CD4-positive, alpha-beta T cell (primary cell): ENCODE measurements around the gene LRIT2. TPM values are rescaled to one million over a fixed set of nuclear protein-coding genes. Genes with fewer than 3 reads are reported as not detected.

Experiments used
- ATAC-seq: fragments of 200-7000 bp; cut with Tn5 transposase; one replicate; pipeline ENCODE4 v1.10.0; 2022; ENCODE audit warnings: mild to moderate bottlenecking; ENCODE audit not compliant: poor library complexity
- CTCF ChIA-PET: fragments of 350-600 bp; sonication (Branson Sonifier 250); formaldehyde crosslinking; loops from one replicate; lab custom pipeline; 2021; ENCODE audit warnings: antibody characterized with exemption, inconsistent platforms; lab: Charles Lee
- POLR2A ChIA-PET: fragments of 350-600 bp; sonication (Branson Sonifier 250); formaldehyde crosslinking; loops from one replicate; lab custom pipeline; 2021; ENCODE audit warnings: antibody characterized with exemption, inconsistent platforms; lab: Charles Lee
- DNase-seq, 14 experiments: peaks; one replicate each; pipeline ENCODE4 v3.0.0-alpha.2; 2013 to 2020; ENCODE audit warnings: mixed read lengths in 2 of 14
- H3K27ac ChIP-seq, 2 donors: one replicate each; pipeline versions ENCODE4 v1.5.1 to v1.7.0; 2013; ENCODE audit warnings: low read length in 2 of 2, low read depth in 1 of 2, mild to moderate bottlenecking in 1 of 2
- H3K27me3 ChIP-seq, 2 experiments: 1 replicate in 1 of 2; 2 replicates in 1 of 2; pipeline versions ENCODE4 v1.6.1 to v1.7.0; 2013; ENCODE audit warnings: low read length in 2 of 2, control low read depth in 1 of 2, mild to moderate bottlenecking in 1 of 2, moderate library complexity in 1 of 2; ENCODE audit not compliant: insufficient read depth in 2 of 2, control insufficient read depth in 1 of 2
- H3K36me3 ChIP-seq: one replicate; pipeline ENCODE4 v1.6.1; 2013; ENCODE audit warnings: low read length, control low read depth; ENCODE audit not compliant: insufficient read depth
- H3K4me1 ChIP-seq: one replicate; pipeline ENCODE4 v1.6.1; 2013; ENCODE audit warnings: low read length, control low read depth; ENCODE audit not compliant: insufficient read depth
- H3K4me3 ChIP-seq: one replicate; pipeline ENCODE4 v1.5.1; 2013; ENCODE audit warnings: mild to moderate bottlenecking, low read length, moderate library complexity
- H3K9me3 ChIP-seq, 2 experiments: 1 replicate in 1 of 2; 2 replicates in 1 of 2; pipeline versions ENCODE4 v1.6.1 to v1.7.0; 2013; ENCODE audit warnings: low read length in 2 of 2, mild to moderate bottlenecking in 2 of 2, control low read depth in 1 of 2, moderate library complexity in 1 of 2; ENCODE audit not compliant: control insufficient read depth in 1 of 2, insufficient read depth in 1 of 2
- H3K27ac Mint-ChIP-seq: one replicate; pipeline ENCODE4 v1.8.0; 2020; ENCODE audit warnings: mixed read lengths
- H3K27me3 Mint-ChIP-seq: one replicate; pipeline ENCODE4 v1.8.0; 2021; ENCODE audit warnings: mixed read lengths
- H3K36me3 Mint-ChIP-seq: one replicate; pipeline ENCODE4 v1.8.0; 2021; ENCODE audit warnings: low read depth, mixed read lengths
- H3K4me1 Mint-ChIP-seq: one replicate; pipeline ENCODE4 v1.8.0; 2021; ENCODE audit warnings: low read depth, mixed read lengths
- H3K4me3 Mint-ChIP-seq: one replicate; pipeline ENCODE4 v1.8.0; 2020; ENCODE audit warnings: mild to moderate bottlenecking, mixed read lengths
- H3K9me3 Mint-ChIP-seq: one replicate; pipeline ENCODE4 v1.8.0; 2020; ENCODE audit warnings: mixed read lengths
- CTCF ChIP-seq: fragments of 200-600 bp; IDR thresholded peaks from one replicate; pipeline ENCODE4 v1.8.0; 2022; ENCODE audit warnings: antibody characterized with exemption, mild to moderate bottlenecking
- intact Hi-C, 2 experiments: fragments of 100-400 bp; cut with DNase I in 1 of 2; cut with micrococcal nuclease in 1 of 2; formaldehyde crosslinking; loops; one replicate each; pipeline versions ENCODE4 v1.15.1 to v1.9.0; 2023 to 2025; cut with DNase I, micrococcal nuclease
- total RNA-seq, 174 experiments: library from RNA in 2 of 174; stranded (reverse) in 2 of 174; gene quantifications; one replicate each; pipeline ENCODE4 v1.2.3 and lab custom pipeline; 2021 to 2026

The LRIT2 gene
- total RNA-seq, 2 experiments from 2014 or later: not detected

- H3K4me3 ChIP-seq: peak overlapping the region; percentile 44
These were observed 30.1 kb downstream of the LRIT2 start for GRCh38 chr10:84195044-84195830.

GRCh38 chr10:84194424-84195043 is 30.8 kb downstream of the LRIT2 start, which contains the start of gene CDHR1:
CDHR1 (plus strand) TSS chr10:84194537; CDS start chr10:84194761, 224 bp downstream.
- intact Hi-C loops: loop anchor here in 1 of 2 experiments (5.0 kb wide), 1 partner anchor 47 kb away; no protein-coding TSS in a partner anchor
- peak within 1 kb of the TSS; percentile 44 for H3K4me3 ChIP-seq
- ATAC-seq: peak; percentile 51
- H3K4me1 Mint-ChIP-seq: peaks cover 14% of the 10 kb centered on the region
- H3K27me3 Mint-ChIP-seq: peaks cover 30% of the 10 kb centered on the region
- no peaks in the 10 kb centered on the region for H3K36me3 ChIP-seq
- no peaks in the 10 kb centered on the region for H3K9me3 Mint-ChIP-seq
- no peak within 1 kb of the TSS for H3K27ac Mint-ChIP-seq
- peaks cover 37% of the 10 kb centered on the region for H3K4me1 ChIP-seq
- POLR2A ChIA-PET: interaction anchor here (1.0 to 1.6 kb wide), 2 partner anchors 17 to 56 kb away, joined by 4 to 6 read pairs; partner anchors contain the start of gene GHITM
- DNase-seq: peak in 8 of 14 experiments; percentile 19 to 64 (median 44)
- peak within 1 kb of the TSS; percentile 61 for H3K4me3 Mint-ChIP-seq
- H3K27me3 ChIP-seq: peaks cover 29 to 35% of the 10 kb centered on the region in 2 experiments
- CTCF ChIA-PET: no interaction called here
- no peak for TF ChIP-seq CTCF
- no peak within 1 kb of the TSS for H3K27ac ChIP-seq
- H3K36me3 Mint-ChIP-seq: no peaks in the 10 kb centered on the region
- peaks cover 0 to 11% of the 10 kb centered on the region in 2 experiments for H3K9me3 ChIP-seq

More at GRCh38 chr10:84195044-84195830, 30.1 kb downstream of the LRIT2 start:
- no peak for ATAC-seq
- ChIA-PET CTCF (no interaction called here), POLR2A (no interaction called here)
- peaks cover 0 to 11% of the 10 kb centered on the region in 2 experiments for H3K9me3 ChIP-seq
- no peak overlapping the region for H3K27ac ChIP-seq
- peaks cover 29 to 35% of the 10 kb centered on the region in 2 experiments for H3K27me3 ChIP-seq
- no peak for DNase-seq
- peaks cover 30% of the 10 kb centered on the region for H3K27me3 Mint-ChIP-seq
- no peaks in the 10 kb centered on the region for H3K36me3 Mint-ChIP-seq
- intact Hi-C loops: no loop called here
- H3K9me3 Mint-ChIP-seq: no peaks in the 10 kb centered on the region
- H3K36me3 ChIP-seq: no peaks in the 10 kb centered on the region
- H3K27ac Mint-ChIP-seq: no peak overlapping the region
- no peak for TF ChIP-seq CTCF
- H3K4me3 Mint-ChIP-seq: peak overlapping the region; percentile 68
- peaks cover 14% of the 10 kb centered on the region for H3K4me1 Mint-ChIP-seq
- peaks cover 36% of the 10 kb centered on the region for H3K4me1 ChIP-seq

DNA sequence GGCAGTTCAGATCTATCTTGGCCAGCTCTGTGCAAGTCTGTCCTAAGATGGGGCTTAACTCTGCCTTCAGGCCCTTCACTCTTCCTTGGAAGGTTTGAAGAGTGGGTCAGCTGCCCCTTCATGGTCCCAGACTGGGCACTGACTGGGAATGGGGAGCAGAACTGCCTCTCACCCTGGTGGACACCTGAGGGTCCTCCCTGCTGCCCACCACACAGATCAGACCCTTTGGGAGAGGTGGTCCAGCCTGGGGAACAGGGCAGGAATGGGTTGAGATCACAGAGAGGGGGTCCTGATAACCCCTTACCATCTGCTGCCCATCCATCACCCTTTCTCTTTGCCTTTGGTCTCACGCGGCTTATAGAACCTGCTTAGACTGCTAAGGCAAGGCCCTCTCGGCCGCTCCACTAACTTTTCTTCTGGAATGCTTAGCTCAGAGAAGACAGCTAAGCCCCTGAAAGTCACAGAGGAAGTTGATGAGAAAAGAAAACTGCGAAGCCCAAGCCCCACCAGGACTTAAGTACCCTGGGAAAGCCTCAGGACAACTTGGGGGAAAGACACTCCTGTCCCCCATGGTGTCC is 31.4 kb downstream of the LRIT2 start:
- H3K27ac Mint-ChIP-seq: no peak overlapping the region
- ChIA-PET POLR2A (interaction anchor here (1.0 to 1.6 kb wide), 2 partner anchors 16 to 55 kb away, joined by 4 to 6 read pairs; partner anchors contain the start of gene GHITM), CTCF (no interaction called here)
- ATAC-seq: no peak
- intact Hi-C loops: loop anchor here in 1 of 2 experiments (5.0 kb wide), 1 partner anchor 47 kb away; no protein-coding TSS in a partner anchor
- H3K36me3 ChIP-seq: no peaks in the 10 kb centered on the region
- H3K27ac ChIP-seq: no peak overlapping the region
- no peaks in the 10 kb centered on the region for H3K9me3 Mint-ChIP-seq
- H3K4me3 Mint-ChIP-seq: peak overlapping the region; percentile 61
- DNase-seq: peak in 1 of 14 experiments; percentile 30
- peaks cover 29 to 35% of the 10 kb centered on the region in 2 experiments for H3K27me3 ChIP-seq
- no peak for TF ChIP-seq CTCF
- peaks cover 37% of the 10 kb centered on the region for H3K4me1 ChIP-seq
- peaks cover 0 to 11% of the 10 kb centered on the region in 2 experiments for H3K9me3 ChIP-seq
- H3K4me3 ChIP-seq: peak overlapping the region; percentile 34
- peaks cover 30% of the 10 kb centered on the region for H3K27me3 Mint-ChIP-seq
- H3K4me1 Mint-ChIP-seq: peaks cover 14% of the 10 kb centered on the region
- H3K36me3 Mint-ChIP-seq: no peaks in the 10 kb centered on the region
